Forelimb muscle (tissue), 1 donor: ENCODE results near the gene SLC34A1. TPM values are rescaled to one million over a fixed set of nuclear protein-coding genes. Genes with fewer than 3 reads are reported as not detected.
A peak's percentile ranks its signal among the peaks of the same experiment; 100 is the strongest.
"Not testable (repeated sequence)": the region's sequence is repeated elsewhere in the genome, so short reads cannot be mapped to it uniquely, and the experiment has no call there.

Experiments
- DNase-seq: peaks from one replicate; pipeline ENCODE4 v3.0.0-alpha.2; 2013; ENCODE audit warnings: low read depth
- polyA plus RNA-seq: library from polyadenylated mRNA; unstranded; fragments of 120-200 nt; gene quantifications from one replicate; pipeline ENCODE4 v1.2.1, GENCODE V29; 2013; ENCODE audit not compliant: insufficient read length

Gene SLC34A1
- polyA plus RNA-seq, 1 donor: not detected

DNA sequence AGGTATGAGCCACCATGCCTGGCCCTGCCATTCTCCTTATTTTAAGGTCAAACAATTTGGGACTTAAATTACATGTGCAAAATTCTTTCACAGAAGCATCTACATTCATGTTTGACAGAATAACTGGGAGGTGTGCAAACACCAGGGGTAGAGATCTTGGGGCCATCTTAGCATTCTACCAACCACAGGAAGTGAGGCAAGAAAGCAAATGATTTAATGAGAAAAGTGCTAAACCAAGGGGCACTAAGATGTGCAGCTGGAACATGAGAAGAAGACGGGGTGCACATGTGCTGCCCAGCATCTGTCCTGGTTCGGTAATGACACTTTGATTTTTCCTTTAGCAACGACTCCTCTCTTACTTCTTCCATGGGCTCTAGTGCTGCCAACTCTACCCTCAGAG is 26.3 kb downstream of the SLC34A1 start:
- DNase-seq: no peak

DNA sequence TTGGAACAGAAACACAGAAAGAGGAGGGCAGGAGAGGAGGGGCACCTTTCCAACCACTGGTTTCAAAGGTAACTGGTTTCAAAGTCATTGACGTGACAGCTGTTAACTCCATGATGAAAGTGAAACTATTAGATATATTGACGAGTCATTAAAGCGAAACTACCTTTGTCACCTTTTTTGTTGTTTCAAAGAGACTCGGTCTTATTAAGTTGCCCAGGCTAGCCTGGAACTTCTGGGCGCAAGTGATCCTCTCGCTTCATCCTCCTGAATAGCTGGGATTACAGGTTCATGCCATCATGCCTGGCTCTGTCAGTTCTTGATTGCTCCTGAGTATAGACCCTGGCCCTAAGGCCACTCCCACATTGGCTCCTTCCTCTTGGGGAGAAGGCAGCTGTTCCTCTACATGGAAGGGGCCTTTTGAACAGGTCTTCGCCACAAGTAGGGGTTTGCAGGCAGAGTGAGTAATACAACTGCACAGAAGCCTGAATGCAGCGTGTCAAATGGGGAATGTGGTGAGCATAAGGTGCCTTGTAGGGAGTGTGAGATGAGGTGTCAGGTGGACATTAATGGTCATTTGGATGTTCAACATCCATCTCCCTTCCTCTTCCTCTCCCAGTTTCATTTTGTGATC is 28.5 kb downstream of the SLC34A1 start:
- DNase-seq: no peak

DNA sequence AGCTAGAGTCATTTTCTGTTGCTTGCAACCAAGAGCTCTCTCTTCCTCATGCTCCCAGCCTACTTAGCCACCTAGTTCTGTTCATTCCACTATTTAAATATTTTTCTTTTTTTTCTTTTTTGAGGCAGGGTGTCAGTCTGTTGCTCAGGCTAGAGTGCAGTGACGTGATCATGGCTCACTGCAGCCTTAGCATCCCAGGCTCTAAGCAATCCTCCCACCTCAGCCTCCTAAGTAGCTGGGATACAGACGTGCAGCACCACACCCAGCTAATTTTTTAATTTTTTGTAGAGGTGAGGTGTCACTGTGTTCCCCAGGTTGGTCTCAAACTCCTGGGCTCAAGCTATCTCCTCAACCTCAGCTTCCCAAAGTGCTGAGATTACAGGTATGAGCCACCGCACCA is 30.2 kb downstream of the SLC34A1 start:
- DNase-seq: no peak

DNA sequence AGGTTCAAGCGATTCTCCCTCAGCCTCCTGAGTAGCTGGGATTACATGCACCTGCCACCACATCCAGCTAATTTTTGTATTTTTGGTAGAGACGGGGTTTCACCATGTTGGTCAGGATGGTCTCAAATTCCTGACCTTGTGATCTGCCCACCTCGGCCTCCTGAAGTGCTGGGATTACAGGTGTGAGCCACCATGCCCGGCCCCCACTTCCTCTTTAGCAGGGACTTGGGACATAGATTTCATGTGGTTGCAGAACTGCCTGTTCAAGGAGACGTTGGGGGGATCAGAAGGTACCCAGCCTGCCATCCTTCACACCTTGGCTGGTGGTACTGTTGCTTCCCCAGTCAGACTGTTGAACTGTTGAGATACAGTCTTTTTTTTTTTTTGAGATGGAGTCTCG is 32.8 kb downstream of the SLC34A1 start:
- DNase-seq: not testable (repeated sequence)

DNA sequence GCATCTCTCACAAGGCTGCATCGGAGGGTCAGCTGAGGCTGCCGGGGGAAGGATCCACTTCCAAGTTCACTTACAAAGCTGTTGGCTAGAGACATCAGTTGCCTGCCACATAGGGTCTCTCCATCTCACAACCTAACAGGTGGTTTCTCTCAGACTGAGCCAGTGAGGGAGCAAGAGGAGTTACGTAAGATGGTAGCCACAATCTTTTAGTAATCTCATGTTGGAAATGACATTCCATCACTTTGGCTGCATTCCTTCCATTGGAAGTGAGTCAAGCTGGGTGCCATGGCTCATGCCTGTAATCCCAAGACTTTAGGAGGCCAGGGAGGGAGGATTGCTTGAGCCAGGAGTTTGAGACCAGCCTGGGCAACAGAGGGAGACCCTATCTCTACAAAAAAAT is 34.8 kb downstream of the SLC34A1 start:
- no peak for DNase-seq

DNA sequence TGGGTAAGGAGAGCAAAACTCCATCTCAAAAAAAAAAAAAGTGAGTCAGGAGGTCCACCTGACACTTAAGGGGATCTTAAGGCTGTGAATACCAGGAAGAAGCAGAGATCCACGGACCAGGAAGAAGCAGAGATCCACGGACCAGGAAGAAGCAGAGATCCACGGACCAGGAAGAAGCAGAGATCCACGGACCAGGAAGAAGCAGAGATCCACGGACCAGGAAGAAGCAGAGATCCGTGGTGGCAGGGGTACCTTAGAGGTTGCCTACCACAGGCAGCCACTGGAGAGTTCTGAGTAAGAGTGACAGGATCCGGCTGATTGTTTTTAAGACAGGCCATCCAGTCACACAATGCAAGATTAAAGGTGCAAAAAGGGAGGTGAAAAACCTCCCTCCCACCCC is 36.2 kb downstream of the SLC34A1 start:
- not testable (repeated sequence) for DNase-seq

DNA sequence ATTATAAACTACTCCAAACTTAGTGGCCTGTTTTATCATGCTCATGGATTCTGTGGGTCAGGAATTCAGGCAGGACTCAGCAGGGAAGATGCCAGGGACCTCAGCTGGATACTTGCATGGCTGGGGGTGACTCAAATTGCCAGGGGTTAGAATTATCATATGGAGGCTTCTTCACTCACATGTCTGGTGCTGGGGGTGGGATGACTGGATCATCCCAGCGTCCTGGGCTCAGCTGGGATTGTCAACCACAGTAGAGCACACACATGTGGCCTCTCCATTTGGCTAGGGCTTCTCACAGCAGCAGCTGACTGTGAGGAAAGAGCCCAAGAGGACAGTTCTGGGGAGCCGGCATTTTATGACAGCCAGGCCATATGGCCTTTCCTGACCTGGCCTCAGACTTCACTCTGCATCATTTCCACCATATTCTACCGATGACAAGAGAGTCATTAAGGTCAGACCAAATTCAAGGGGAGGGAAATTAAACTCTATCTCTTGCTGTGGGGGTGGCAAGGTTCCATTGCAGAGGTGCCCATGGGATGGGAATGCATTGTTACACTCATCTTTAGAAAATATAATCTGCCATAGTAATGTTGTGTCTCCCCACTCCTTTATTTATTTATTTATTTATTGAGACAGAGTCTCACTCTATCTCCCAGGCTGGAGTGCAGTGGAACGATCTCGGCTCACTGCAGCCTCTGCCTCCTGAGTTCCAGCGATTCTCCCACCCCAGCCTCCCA is 37.0 kb downstream of the SLC34A1 start:
- DNase-seq: no peak

DNA sequence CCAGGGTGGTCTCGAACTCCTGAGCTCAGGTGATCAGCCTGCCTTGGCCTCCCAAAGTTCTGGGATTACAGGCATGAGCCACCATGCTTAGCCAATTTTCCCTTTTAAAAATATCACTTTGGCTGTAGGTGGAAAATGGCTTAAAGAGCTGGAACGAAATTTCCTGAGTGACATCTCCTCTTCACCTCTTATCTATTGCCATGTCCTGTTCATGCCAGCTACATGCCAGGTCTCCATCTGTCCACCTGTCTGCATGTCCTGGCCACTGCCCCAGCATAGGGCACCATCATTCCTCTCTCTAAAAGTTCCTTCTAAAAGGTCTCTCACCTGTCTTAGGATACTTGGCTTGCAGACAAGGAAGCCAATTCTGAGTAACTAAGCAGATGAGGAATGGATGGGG is 39.4 kb downstream of the SLC34A1 start:
- DNase-seq: no peak

DNA sequence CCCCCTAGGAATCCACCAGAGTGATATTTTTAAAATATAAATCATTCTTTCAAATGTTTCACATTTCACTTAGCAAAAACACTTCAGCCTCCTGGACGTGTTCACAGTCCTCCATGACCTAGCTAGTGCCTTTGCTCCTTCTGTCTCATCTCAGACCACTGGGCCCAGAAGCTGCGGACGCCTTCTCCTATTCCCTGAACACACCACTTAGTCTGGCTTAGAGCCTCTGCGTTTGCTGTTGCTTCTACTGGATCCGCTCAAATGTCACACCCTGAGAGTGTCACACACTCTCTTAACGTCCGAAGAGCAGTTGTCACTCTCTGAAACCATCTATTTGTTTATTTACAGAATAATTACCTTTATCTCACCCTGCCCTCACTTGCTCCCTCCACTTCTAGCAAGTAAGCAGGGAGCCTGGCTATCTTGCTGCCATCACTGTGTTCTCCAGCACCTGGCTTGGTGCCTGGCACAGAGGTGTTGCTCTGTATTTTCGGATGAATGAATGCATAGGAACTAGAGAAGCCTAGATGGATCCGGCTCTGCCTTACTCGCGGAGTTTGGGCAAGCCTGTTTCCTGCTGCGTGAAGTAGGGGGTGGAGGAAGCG is 41.1 kb downstream of the SLC34A1 start:
- DNase-seq: no peak

DNA sequence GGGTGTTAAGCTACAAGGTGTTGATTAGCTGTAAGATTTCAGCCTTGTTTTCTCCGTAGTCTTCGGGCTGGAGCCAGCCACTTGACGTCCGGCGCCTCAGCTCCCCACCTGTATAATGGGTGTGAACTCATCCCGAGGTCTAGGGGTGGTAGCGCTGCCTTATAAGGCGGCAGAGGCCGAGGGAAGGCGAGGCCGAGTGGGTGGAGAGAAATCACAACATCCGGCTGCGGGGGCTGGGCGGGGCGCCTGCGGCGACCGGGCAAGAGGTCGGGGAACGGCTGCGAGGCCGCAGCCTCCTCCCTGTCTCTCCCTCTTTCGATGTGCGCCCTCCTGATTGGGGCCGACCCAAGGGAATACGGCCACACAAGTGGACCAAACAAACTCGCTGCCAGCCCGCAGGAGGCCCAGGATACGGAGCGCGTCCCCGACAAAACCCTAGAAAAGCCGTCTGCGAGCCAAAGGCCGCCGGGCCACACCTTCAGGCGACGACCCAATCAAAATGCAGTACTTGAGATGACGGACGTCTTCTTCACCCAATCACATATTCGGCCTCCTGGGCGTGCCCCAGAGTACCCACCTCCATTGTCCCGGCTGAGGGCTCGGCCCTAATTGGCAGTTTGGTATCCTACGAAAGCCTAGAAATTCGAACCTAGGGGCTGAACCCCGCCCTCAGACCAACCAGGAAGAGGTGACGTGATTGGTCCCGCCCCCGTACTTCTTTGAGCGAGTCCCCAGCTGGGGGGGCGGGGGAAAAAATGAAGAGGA is 41.7 kb downstream of the SLC34A1 start:
- peak; percentile 99 for DNase-seq

DNA sequence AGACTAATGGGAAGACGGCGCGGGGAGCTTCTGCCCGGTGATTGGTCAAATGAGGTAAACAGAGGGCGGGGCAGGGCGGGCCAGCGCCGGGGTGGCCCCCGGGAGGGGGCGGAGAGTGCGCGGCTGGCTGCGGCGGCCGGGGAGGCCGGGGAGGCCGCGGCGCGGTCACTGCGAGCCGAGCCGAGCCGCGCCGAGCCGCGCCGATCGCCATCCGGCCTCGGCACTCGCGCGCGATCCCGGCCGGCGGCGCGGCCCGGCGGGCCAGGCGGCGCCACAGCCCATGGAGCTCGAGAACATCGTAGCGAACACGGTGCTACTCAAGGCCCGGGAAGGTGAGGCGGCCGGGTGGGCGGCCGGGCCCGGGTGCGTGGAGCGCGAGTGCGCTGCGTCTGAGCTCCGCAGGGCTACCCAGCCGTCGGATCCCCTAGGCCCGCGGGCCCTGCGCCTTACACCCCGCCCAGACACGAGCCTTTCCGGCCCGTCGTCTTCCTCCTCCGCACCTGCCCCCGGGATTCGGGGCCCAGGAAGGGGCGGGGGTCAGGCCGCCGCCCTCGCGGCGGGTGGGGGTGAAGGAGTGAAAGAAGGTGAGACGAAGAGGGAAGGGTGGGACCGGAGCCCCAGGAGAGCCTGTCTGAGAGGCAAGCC is 42.5 kb downstream of the SLC34A1 start, which contains the start of gene GRK6:
TSS of gene GRK6 (plus strand) at position 111 of the 645 bp plus-strand sequence. CDS start at position 281, 170 bp downstream.
- no peak for DNase-seq

DNA sequence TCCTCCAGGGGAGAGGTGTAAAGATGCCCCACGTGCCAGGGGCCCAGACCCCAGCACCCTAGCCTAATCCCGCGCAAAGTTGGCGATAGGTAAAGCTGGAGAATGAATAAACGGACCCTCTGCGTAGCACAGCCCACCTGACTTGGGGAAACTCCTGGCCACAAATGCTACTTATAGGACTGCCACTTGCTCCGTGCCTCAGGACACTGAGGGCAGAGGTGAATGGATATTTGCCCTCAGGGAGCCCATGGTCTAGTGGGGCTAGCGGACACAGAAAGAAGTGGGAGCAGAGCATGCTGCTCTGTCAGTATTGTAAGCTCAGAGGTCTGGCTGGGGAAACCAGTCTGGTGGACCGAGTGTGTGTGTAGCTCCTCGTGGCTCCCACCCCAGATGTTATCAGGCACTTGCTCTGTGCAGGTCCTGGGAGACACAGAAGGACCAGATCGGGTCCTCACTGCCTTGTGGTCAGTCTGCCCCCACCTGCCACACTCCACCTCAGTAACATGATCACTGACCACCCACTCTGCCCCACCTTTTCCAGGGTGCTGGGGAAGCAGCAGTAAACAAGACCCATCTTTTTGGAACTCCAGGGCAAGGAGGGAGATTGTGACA is 43.1 kb downstream of the SLC34A1 start:
- DNase-seq: no peak

DNA sequence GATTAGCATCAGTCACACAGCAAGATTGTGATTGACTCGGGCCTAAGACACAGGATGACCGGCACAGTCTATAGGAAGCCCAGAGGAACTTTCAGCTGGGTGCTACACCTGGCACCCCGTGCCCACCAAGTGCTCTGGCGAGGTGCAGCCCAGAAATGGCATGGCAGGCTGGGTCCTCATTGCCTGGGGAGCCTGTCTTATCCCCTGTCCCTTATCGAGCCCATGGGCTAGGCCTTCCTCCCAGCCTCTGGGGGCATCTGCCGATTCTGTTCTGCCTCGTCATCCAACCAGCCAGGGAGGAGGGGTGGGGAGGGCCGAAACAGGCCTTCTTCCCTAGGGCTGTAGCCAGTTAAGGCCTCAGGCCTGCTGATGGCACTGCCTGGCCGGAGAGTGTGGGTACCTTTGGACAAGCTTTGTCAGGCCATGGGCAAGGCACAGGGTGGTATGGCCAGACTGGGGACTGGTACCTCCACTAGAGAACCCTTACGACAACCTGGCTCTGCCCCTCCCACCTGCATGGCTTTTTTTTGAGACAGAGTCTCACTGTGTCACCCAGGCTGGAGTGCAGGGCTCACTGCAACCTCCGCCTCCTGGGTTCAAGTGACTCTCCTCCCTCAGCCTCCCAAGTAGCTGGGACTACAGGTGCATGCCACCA is 43.8 kb downstream of the SLC34A1 start:
- no peak for DNase-seq

DNA sequence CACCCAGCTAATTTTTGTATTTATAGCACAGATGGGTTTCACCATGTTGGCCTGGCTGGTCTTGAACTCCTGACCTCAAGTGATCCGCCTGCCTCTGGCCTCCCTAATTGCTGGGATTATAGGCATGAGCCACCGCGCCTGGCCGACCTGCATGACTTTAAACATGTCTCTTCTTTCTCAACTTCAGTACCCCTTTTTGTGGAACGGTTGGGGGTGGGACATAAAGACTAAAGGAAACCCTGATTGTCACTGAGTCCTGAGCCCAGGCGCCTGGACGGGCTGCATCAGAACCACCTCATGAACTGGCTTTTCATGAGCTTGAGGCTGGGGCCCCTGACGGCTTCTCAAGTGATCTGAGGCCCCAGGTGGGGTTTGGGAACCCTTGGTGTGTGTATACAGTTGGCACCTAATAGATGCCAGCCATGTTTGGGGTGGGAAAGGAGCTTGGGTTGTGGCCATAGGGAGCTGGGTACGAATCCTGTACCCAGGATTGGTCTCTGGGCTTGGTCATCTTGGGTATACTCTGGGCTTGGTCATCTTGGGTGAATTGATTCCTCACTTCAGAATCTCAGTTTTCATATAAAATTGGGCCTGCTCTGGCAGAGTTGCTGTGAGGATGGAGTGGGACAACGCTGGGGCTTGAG is 44.5 kb downstream of the SLC34A1 start:
- DNase-seq: no peak

DNA sequence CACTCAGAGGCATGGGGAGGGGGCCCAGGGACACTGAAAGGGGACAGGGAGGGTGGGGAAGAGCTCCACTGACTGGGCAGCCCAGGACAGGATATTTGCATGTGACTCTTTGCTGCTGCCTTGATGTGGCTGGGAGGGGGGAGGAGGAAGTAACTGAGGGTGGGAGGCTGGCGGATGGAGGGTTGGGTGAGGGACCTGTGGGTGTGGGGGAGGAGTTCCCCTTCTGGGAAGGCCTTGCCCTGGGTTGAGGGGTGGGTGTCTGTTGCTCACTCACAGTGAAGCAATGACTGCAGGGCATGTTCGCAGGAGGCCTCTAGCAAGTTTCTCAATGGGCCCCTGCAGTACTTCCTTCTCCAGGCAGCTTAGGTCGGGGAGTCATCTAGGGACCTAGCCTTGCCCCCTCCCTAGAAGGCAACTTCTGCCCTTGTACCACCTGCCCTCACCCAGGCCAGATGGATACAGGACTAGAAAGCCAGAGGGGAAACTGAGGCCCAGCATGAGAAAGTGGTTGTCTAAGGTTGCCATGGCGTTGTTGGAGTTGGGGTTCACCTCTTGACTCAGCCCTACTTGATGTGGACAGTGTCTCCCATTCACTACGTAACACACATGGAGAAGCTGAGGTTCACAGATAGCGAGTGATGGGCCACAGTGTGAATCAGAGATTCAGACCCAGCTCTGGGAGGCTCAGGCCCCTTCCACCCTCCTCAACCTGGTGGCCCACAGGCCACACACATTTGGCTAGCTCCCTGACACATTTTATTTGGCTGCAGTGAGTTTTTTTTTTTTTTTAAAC is 45.2 kb downstream of the SLC34A1 start:
- no peak for DNase-seq

DNA sequence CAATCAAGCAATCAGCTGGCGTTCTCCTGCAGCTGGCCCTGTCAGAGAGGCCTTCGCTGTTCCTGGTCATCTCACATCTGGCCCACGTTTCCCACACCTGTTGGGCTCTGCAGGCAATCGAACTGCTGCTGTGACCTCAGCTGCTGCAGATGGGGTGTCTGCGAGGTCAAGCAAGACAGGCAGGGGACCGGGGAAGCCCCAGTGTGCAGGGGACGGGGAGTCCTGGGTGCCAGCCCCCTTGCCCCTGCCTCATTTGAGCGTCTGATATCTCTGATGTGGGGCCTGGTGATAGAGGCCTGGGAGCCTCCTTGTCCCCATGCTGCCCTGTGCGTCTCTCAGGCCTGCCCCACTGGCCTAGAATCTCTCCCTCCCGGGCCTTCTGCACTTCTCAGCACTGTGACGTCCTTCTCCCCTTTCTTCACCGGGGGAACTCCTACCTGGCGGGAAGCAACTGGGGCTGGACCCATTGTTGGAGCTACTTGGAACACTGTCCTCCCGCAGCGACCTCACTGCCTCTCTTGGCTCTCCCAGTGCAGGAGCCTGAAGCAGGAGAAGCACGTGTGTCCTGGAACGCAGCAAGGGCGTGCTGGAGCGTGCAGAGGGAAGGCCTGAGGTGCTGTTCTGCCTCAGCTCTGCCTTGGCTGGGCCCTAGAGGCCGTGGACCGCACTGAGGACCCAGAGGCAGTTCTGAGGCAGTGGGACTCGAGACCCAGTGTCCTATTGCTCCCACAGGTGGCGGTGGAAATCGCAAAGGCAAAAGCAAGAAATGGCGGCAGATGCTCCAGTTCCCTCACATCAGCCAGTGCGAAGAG is 46.1 kb downstream of the SLC34A1 start:
- no peak for DNase-seq

DNA sequence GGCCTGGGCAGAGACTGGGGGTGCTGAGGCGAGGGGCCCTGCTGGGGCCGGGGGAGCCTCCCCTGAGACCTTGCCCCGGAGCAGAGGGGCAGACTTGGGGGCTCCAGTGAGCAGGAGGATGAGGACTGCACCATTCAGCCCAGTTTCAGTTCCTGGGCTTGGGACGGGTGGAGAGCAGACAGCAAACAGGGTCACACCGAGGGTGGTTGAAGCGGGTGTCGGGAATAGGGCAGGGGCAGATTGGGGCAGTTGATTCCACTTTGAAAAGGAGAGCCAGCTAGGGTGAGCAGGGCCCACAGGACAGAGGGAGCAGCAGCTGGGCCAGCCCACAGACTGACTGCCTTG is 46.7 kb downstream of the SLC34A1 start:
- DNase-seq: no peak

DNA sequence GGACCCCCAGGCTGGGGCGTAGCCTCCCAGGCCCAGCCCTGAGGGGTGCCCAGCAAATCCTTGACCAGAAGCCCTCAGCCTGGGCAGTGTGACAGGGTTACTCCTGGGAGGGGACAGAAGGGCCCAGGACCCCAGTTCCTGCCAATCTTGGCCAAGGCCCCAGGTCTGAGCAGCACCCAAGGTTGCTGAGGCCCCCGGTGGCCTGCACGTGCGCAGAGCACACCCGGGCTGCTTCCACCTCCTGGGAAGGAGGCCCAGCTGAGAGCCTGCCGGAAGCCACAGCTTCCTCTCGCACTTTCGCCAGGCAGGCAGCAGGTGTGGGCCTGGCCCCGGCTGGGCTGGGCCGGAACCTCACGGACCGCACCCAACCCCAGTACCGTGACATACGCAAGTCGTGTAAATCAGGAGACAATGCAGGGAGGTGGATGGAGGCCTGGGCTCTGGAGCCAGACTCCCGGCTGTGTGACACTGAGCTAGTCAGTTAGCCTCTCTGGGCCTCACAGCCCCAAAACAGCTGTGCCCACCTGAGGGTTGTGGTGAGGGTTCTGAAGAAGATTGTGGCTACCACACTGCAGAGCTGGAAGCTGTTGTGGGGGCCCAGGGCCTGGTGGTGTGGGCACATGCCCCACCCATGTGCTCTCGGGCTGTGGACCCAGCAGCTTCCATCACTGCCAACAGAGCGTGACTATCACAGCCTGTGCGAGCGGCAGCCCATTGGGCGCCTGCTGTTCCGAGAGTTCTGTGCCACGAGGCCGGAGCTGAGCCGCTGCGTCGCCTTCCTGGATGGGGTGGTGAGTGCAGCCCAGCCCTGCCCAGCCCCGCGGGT is 47.3 kb downstream of the SLC34A1 start:
- DNase-seq: no peak
